Muscle of back (tissue), 11 donors: Measurements from ENCODE around the gene GIPC3. TPM values are rescaled to one million over a fixed set of nuclear protein-coding genes. Genes with fewer than 3 reads are reported as not detected.
"Not testable (repeated sequence)": the region's sequence is repeated elsewhere in the genome, so short reads cannot be mapped to it uniquely, and the experiment has no call there.

ENCODE experiments used
- DNase-seq, 3 donors: peaks; one replicate each; pipeline versions ENCODE4 v3.0.0 to v3.0.0-alpha.2; 2013
- polyA plus RNA-seq, 10 donors: library from polyadenylated mRNA; unstranded; fragments of 120-200 nt; gene quantifications; one replicate each; pipeline ENCODE4 v1.2.1, GENCODE V29; 2013; ENCODE audit not compliant: insufficient read length in 10 of 10

Gene GIPC3
- polyA plus RNA-seq, 10 donors = 1.2 to 2.1 (median 1.6) TPM

DNA sequence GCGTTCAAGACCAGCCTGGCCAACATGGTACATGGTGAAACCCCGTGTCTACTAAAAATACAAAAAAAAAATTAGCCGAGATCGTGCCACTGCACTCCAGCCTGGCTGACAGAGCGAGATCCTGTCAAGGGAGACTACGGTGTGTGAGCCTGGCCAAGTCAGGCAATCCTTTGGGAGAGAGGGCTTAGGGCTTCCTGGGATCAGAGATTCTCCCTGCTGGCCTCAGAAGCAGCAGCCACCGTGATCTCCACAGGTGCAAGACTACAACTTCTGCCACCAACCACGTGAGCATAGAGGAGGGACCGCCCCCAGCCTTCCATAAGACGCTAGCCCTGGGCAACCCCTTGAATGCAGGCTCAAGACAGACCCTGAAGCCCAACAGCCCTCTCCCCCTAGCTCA is 35.5 kb upstream of the GIPC3 start:
- DNase-seq = no peak

GRCh38 chr19:3550947-3551791 is 34.1 kb upstream of the GIPC3 start:
- DNase-seq = no peak

DNA sequence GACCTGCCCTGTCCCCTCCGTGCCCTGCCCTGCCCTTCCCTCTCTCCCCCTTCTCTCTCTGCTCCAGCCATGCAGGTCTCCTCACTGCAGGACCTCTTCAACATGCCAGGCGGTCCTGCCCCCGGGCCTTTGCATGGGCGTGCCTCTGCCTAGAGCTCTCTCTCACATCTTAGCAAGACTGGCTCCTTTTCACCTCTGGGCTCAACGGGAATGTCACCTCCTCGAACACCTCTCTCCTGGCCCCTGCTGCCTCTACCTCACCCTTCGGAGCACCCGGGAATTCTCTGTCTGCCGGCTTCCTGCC is 33.5 kb upstream of the GIPC3 start:
- no peak for DNase-seq

- peak in 1 of 3 donors; percentile 18 for DNase-seq
Measured at GRCh38 chr19:3554254-3555083, 30.8 kb upstream of the GIPC3 start.

GRCh38 chr19:3555653-3556422 is 29.4 kb upstream of the GIPC3 start:
- no peak for DNase-seq

- DNase-seq = no peak
Measured at GRCh38 chr19:3556423-3556977, 28.8 kb upstream of the GIPC3 start.

DNA sequence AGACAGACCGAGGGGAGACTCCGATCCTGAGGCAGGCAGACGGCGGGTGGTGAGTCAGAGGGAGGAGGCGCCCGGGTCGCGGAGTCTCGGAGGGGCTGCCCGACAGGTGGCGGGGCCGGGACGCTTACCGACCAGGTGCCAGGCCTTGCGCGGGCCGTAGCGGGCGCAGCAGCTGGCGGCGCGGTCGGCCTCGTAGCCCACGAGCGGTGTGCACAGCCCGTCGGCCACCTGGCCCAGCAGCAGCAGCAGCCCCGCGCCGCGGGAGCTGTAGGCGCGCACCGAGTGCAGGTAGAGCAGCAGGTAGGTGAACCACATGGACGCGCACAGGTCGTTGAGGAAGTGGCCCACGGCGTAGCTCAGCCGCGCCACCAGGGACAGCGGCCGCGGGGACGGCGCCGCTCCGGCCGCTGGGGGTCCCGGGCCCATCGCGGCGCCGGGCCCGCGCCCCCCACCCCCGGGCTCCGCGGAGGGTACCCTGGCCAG is 28.3 kb upstream of the GIPC3 start:
- DNase-seq = peak in 1 of 3 donors; percentile 32

DNA sequence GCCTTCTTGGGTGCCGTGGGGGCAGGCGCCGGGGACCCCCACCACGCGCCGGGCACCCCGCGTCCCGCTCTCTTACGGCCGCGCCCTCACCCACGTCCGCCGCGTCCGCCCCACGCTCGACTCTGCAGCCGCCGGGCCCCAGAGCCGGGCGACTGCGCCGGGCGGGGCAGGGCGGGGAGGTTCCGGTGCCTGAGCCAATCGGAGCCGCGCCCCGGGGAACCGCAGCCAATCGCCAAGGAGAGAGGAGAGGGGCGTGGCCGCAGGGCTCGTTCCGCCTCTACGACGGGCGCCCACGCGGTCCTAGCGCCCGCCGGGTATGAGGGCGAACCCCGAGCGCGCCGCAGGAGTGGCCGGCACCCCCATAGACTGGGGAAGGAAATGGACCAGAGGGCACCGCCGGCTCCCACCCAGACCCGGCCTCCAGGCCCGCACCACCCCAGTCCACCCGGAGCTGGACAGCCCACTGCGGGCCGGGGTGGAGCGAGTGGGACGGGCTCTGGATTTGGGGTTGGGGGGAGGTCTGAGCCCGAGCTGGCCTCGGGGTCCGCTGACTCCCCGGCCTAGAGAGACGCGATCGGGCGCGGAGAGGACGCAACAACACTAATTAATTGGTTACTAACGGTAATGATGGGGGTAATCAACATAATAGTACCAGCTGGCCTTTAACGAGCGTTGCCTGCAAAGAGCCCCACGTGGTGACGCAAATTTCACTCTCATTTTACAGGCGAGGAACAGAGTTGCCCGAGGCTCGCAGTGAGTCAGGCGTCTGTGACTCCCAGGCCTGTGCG is 27.6 kb upstream of the GIPC3 start, which contains the start of gene MFSD12:
TSS of gene MFSD12 (minus strand) at position 126 of the 788 bp plus-strand sequence. CDS start 183 bp downstream, outside the sequence.
- peak; percentile 92 to 97 (median 96) for DNase-seq

- no peak for DNase-seq
Measured at GRCh38 chr19:3563709-3564524, 21.4 kb upstream of the GIPC3 start.

- no peak for DNase-seq
Measured at GRCh38 chr19:3565139-3565538, 20.1 kb upstream of the GIPC3 start.

- DNase-seq = not testable (repeated sequence)
Measured at GRCh38 chr19:3570042-3570441, 15.2 kb upstream of the GIPC3 start.

DNA sequence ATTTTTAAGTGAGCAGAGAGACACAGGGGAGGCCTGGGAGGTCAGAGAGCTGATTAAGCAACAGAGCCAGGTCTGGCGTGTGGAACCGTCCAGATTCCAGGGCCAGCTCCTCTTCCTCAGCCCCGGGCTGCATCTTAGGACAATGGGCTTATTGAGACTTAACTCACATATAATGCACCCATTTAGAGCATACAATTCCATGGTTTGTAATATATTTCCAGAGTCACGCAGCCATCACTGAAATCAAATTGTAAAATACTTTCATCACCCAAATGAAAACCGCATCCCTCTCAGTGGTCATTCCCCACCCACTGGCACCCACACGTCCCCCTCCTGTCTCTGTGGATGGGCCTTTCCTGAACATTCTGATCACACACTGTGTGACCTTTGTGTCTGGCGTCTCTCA is 14.7 kb upstream of the GIPC3 start:
- DNase-seq = no peak

DNA sequence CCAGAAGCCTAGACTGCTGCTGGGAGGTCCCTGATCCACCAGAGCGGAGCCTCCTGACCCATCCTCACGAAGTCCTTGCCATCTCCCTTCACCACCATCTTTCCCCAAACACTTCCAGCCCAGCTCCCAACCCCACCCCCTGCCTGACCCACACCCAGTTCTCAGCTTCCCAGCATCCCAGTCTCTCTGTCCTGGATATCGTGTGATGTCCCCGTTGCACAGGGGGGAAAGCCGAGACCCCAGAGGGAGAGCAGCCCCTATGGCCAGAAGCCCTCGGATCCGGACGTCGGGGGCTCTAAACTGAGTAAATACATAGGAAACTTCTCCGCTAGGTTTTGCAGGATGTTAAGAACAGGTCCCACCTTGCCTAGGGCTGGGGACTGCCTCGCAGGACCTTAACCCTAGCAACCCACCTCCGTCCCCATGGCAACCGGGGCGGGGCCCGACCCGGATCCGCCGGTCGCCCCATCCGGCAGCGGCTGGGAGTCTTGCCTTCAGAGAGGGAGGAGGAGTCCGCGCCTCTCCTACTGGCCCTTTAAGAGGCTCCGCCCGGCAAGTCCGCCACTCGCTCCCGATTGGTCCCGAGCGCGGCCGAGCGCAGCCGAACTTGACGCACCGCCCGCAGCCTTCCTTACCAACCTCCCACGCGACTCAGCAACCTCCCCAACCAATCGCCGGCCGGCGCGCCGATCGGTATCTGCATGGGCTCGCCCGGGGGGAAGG is 13.0 kb upstream of the GIPC3 start:
- peak; percentile 100 for DNase-seq

GRCh38 chr19:3572855-3573161 is 12.5 kb upstream of the GIPC3 start, which contains the start of gene HMG20B:
TSS of gene HMG20B (plus strand) at chr19:3572944. CDS start at chr19:3573310, 366 bp downstream.
- DNase-seq = no peak

GRCh38 chr19:3573162-3573857 is 12.0 kb upstream of the GIPC3 start:
- no peak for DNase-seq

GRCh38 chr19:3573858-3574637 is 11.2 kb upstream of the GIPC3 start:
- peak; percentile 70 to 82 (median 75) for DNase-seq

DNA sequence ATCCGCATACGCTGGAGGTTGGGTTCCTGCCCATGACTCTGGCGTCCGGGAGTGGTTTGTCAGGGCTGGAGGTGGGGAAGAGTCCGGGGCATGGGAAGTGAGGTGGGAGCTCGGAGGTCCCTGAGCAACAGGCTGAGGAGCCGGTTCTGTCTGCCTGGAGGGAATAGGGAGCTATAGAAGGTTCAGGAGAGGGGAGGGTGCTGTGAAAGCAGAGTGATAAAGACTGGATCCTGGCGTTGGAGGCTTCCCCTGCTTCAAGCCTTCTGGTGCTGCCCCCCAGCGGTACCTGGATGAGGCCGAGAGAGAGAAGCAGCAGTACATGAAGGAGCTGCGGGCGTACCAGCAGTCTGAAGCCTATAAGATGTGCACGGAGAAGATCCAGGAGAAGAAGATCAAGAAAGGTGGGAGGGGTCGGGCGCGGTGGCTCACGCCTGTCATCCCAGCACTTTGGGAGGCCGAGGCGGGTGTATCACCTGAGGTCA is 10.0 kb upstream of the GIPC3 start:
- no peak for DNase-seq
